IMR-90 (cell line): ENCODE data around the gene DHH.

Experiments
- BHLHE40 ChIP-seq: fragments of 150-350 bp; IDR thresholded peaks from 2 replicates; pipeline ENCODE4 v1.6.1; 2016; ENCODE audit warnings: mild to moderate bottlenecking, low read depth, low read length
- CEBPB ChIP-seq: IDR thresholded peaks from 2 replicates; pipeline ENCODE4 v1.6.1; 2012; ENCODE audit warnings: low read depth, low read length, improper control_type of control experiment
- CHD1 ChIP-seq: IDR thresholded peaks from 2 replicates; pipeline ENCODE4 v1.6.1; 2012; ENCODE audit warnings: low read depth, low read length, improper control_type of control experiment
- CTCF ChIP-seq: conservative IDR thresholded peaks from 2 replicates; pipeline ENCODE4 v1.5.1; 2012; ENCODE audit warnings: mild to moderate bottlenecking, low read depth, low read length, improper control_type of control experiment
- ELK1 ChIP-seq: fragments of 150-350 bp; IDR thresholded peaks from 2 replicates; pipeline ENCODE4 v1.6.1; 2016; ENCODE audit warnings: low read depth, mild to moderate bottlenecking, low read length, moderate library complexity, borderline replicate concordance
- FOS ChIP-seq: fragments of 150-350 bp; IDR thresholded peaks from 2 replicates; pipeline ENCODE4 v1.6.1; 2016; ENCODE audit warnings: low read depth, low read length
- NFE2L2 ChIP-seq: fragments of 150-350 bp; IDR thresholded peaks from 2 replicates; pipeline ENCODE4 v1.6.1; 2016; ENCODE audit warnings: low read depth, mild to moderate bottlenecking, low read length
- POLR2A ChIP-seq: IDR thresholded peaks from 2 replicates; pipeline ENCODE4 v1.6.1; 2012; ENCODE audit warnings: mild to moderate bottlenecking, low read depth, low read length
- RAD21 ChIP-seq: IDR thresholded peaks from 2 replicates; pipeline ENCODE4 v1.6.1; 2012; ENCODE audit warnings: low read length, improper control_type of control experiment
- RCOR1 ChIP-seq: IDR thresholded peaks from 2 replicates; pipeline ENCODE4 v1.6.1; 2012; ENCODE audit warnings: mild to moderate bottlenecking, low read length, improper control_type of control experiment; ENCODE audit not compliant: insufficient replicate concordance
- RFX5 ChIP-seq: IDR thresholded peaks from 2 replicates; pipeline ENCODE4 v1.8.0; 2012; ENCODE audit warnings: low read depth, mild to moderate bottlenecking, low read length, moderate library complexity

GRCh38 chr12:49094160-49094974 lies at the start of gene DHH:
- no peak for TF ChIP-seq BHLHE40
- TF ChIP-seq CTCF, result no peak
- TF ChIP-seq RAD21, result no peak
- no peak for TF ChIP-seq CEBPB
- no peak for TF ChIP-seq NFE2L2
- no peak for TF ChIP-seq ELK1
- no peak for TF ChIP-seq CHD1
- no peak for TF ChIP-seq POLR2A
- TF ChIP-seq RFX5, result no peak
- TF ChIP-seq RCOR1, result no peak
- TF ChIP-seq FOS, result no peak
